ENCODE measurements around the gene CTAGE9. TPM values are rescaled to one million over a fixed set of nuclear protein-coding genes. Genes with fewer than 3 reads are reported as not detected.
A peak's percentile ranks its signal among the peaks of the same experiment; 100 is the strongest.
"Not testable (repeated sequence)": the region's sequence is repeated elsewhere in the genome, so short reads cannot be mapped to it uniquely, and the experiment has no call there.

Gene CTAGE9, protein sequence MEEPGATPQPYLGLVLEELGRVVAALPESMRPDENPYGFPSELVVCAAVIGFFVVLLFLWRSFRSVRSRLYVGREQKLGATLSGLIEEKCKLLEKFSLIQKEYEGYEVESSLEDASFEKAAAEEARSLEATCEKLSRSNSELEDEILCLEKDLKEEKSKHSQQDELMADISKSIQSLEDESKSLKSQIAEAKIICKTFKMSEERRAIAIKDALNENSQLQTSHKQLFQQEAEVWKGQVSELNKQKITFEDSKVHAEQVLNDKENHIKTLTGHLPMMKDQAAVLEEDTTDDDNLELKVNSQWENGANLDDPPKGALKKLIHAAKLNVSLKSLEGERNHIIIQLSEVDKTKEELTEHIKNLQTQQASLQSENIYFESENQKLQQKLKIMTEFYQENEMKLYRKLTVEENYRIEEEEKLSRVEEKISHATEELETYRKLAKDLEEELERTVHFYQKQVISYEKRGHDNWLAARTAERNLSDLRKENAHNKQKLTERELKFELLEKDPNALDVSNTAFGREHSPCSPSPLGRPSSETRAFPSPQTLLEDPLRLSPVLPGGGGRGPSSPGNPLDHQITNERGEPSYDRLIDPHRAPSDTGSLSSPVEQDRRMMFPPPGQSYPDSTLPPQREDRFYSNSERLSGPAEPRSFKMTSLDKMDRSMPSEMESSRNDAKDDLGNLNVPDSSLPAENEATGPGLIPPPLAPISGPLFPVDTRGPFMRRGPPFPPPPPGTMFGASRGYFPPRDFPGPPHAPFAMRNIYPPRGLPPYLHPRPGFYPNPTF
- not detected for polyA plus RNA-seq (ENCODE audit: insufficient read length in 12 of 12)
- long read RNA-seq, donor 1 = 0 reads
- long read RNA-seq, donor 2 = 0 reads
- long read RNA-seq, donor 3 = 0 reads
- long read RNA-seq, donor 4 = 0 reads
- long read RNA-seq, donor 5 = 0 reads
- long read RNA-seq, donor 6 = 0 reads
- long read RNA-seq, donor 7 = 0 reads
- long read RNA-seq, donor 8 = 0 reads
- long read RNA-seq, donor 9 = 0 reads
- long read RNA-seq, donor 10 = 0 reads
- long read RNA-seq, donor 11 = 0 reads

DNA sequence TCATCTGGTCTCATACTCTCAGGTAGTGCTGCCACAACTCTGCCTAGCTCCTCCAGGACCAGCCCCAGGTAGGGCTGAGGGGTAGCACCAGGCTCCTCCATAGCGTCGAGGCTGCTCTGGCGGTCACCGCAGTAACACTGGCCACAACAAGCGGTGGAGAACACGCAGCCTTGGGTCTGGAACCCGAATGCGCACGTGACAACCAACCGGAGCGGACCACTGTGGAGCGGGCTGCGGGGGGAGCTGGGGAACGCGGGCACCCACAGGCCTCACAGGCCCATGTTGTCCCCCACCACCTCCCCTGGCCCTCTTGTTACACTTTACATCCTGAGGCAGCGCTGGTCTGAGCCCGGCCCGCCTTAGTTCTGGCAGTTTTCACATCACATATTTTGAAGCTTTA lies at the start of gene CTAGE9:
CTAGE9 (minus strand) TSS at position 101 of the 400 bp plus-strand sequence; CDS start at position 101, 0 bp downstream.
- DNase-seq = not testable (repeated sequence)

- peak; percentile 76 for DNase-seq
Observed at GRCh38 chr6:131758920-131759319, 48.1 kb upstream of the CTAGE9 start.

DNA sequence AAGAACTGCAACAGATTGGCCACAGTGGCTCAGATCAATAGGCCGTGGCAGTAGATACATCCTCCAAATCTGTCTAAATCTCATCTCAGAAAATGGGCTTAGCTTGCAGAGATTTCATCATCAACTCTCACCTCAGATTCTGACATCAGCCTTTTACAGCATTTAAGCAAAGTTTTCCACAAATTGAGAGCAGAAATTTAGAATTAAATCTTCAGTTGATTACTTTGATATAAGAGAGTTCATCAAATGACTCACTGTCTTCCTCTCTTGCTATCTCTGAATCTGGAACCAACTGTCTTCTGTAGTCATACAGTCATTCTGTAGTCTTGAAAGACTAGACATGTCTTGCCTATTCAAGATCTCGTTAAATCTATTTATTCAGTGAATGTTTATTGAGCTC lies 45.2 kb upstream of the CTAGE9 start:
- DNase-seq = no peak

- DNase-seq = no peak
Observed at GRCh38 chr6:131755597-131755996, 44.8 kb upstream of the CTAGE9 start.

DNA sequence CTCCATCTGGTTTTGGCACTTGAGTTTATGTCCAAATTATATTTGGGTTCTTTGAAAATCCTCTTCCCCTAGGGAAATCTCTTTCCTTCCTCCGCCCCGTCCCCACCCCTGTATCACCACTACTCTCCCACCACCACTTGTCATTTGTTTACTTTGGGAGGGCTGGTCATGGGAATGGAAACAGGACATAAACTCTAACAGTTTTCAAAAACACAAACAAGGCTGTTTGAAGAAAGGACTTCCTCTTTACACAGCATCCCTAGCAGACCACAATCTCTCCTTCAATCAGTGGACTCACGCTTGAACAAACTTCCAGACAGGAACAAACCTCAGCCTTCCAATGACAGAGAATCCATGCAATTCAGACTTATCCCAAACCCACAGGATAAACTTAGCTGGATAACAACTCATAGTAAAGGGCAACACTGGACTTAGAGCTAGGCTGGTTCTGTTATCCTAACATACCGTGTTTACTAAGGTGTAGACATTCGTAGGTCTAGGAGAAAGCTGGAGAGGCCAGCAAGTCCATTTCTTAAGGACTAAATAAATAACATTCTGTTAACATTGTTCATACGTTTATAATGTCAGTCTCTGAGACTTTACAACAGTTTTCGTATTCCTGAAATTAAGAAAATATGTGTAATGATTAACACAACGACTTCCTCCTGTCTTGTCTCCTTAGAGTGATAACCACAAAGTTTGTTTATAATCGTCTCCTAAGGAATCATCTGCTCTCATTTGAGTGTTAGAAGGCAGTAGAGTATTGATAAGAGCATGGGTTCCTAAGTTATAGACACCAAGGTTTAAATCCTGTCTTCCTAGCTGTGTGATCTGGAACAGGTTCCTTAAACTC lies 44.1 kb upstream of the CTAGE9 start:
- DNase-seq = no peak

DNA sequence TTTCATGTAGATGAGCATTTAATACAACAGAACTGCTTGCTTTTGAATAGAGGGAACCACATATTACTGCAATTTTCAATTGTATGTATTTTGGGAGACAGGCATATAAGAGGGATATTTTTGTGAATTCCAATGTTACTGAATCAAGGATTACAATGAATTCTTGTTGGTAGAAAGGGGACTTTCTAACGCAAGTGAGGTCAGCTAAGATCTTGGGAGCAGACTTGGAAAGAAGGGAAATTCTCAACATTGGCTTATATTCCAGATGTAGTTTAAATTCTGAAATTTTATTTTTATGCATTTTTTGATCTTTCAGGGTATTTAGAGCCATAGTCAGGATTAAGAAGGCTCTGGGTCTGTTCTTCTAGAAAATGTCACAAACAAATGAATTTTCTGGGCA lies 43.3 kb upstream of the CTAGE9 start:
- no peak for DNase-seq

GRCh38 chr6:131751012-131751715 lies 40.3 kb upstream of the CTAGE9 start:
- DNase-seq = not testable (repeated sequence)

GRCh38 chr6:131749023-131749422 lies 38.2 kb upstream of the CTAGE9 start:
- DNase-seq = no peak

GRCh38 chr6:131747821-131748353 lies 37.1 kb upstream of the CTAGE9 start:
- DNase-seq = no peak

DNA sequence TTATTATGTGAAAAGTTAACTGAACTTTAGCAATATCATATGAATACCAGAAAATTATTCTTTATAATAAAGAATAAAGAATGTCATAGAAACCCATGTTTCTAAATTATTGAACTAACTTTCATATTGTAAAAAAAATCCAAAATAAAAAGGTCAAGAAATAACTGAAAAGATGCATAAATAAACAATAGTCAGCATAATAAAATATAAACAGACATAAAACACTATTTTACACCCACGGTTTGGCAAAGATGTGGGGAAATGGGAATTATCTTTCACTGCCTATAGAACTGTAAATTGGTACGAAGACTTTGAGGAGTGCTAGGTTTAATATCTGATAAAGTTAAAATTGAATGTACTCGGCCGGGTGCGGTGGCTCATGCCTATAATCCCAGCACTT lies 34.7 kb upstream of the CTAGE9 start:
- DNase-seq = no peak

DNA sequence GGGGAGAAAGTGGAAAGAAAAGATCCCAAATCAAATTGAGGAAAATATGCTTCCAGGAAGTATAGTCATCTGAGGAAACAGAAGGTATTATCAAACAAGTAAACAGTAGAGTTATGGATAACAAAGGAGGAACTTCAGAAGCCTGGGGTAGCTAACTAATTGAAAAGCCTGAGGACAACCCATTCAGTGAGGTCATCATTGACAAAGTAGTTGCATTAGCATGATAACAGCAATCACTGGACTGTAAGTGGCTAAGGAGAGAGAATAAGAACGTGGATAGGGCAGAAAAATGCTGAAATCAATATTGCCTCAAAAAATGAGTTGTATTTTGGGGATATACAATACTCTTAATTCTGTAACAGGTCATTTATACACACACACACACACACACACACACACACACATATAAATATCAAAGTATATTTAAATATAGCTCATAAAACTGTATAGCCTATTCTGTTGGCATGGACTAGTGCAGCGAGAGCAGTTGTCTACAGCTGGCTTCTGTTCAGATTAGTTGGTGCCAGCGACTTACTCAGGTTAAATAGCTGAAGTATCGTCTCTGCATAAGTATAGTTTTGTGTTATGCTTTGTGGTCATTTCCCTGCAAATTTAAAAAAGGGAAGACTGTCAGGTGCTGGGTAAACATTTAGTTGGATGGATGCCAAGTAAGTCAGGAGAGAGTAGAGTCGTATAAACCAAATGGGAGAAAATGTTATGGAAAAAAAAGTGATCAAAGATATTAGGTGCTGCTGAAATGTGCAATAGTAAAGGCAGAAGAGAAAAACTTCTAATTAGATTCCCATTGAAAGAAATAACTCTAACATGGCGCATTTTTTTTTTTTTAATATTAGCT lies 33.8 kb upstream of the CTAGE9 start:
- DNase-seq = no peak

- DNase-seq = no peak
Observed at GRCh38 chr6:131741688-131742393, 31.0 kb upstream of the CTAGE9 start.

DNA sequence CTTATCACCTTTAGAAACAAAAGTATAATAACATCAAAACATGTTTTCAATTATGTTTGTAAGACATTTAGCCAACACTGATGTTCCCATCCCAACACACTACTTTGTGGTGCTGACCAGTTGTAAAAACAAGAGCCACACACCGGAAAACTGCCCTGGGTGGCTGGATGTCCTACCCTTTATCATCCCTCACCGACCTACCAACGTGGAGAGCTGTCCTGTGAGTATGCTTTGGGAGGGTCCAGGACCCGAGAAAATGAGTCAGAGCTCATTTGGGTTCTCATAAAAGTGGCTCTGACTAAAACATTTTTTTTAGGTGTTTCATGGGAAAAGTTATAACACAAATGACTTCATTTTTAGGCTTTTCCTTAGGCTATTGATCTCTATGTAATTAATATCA lies 29.3 kb upstream of the CTAGE9 start:
- no peak for DNase-seq

DNA sequence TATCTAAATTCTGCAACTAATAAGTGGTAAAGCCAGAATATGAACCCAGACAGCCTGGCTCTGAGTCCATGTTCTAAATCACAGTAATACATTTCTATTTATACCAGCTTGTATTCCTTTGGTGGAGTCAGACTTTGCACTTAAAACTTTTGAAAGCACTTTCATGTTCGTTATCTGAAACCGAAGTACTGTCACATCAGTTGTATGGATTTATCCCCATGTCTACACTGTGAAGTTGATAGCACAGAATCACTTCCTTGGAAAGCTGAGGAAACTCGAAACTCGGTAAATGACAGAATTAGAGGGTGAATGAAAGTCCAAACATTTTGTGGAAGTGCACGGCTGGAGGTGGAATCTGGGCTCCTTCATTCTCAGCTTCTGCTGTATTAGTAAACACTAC lies 28.3 kb upstream of the CTAGE9 start:
- DNase-seq = no peak

- no peak for DNase-seq
Observed at GRCh38 chr6:131736811-131737210, 26.0 kb upstream of the CTAGE9 start.

DNA sequence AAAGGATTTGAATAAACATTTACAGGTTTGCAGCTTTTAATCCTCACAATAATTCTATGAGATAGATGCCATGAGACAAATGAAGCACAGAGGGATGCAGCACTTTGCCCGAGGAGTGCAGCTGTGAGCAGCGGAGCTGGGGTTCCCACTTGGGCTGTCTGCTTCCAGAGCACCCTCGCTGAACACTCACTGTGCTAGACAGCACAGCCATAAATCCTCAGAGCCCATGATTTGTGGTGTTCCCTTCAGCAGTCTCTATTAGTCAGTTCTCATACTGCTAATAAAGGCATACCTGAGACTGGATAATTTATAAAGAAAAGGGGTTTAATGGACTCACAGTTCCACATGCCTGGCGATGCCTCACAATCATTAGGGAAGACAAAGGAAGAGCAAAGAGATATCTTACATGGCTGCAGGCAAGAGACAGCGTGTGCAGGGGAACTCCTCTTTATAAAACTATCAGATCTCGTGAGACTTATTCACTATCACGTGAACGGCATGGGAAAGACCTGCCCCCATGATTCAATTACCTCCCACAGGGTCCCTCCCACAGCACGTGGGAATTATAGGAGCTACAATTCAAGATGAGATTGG lies 25.3 kb upstream of the CTAGE9 start:
- DNase-seq = no peak

- no peak for DNase-seq
Observed at GRCh38 chr6:131733376-131734016, 22.7 kb upstream of the CTAGE9 start.

DNA sequence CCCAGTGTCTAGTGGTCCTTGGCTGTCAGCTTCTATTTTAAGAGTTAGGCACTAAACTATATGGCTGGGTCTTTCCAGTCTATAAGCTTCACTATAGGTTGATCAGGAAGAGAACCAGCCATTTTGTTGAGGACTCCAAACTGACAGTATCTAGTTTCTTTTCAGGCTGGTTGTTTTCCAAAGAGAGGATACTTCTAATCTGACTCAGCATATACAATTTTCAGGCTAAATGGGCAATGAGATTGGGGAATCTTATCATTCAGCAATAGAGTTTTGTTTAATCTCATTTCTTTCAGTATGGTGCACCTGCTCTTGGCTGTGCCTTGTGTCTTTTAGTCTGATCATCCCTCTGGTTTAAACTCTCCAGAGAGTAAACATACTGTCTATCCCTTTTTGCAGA lies 20.4 kb upstream of the CTAGE9 start:
- no peak for DNase-seq
